Measurements from ENCODE around the gene UHRF1. TPM values are rescaled to one million over a fixed set of nuclear protein-coding genes. Genes with fewer than 3 reads are reported as not detected.

Gene UHRF1
- total RNA-seq, 1 donor, result 7.6 TPM

GRCh38 chr19:4906963-4907362 lies 2.3 kb upstream of the UHRF1 start:
- Histone ChIP-seq H4K20me1 (ENCODE audit: insufficient read depth, low read length) (no peaks in the 10 kb centered on the region), H3K4me3 (ENCODE audit: insufficient read depth, low read length) (no peak overlapping the region), H3K27me3 (ENCODE audit: insufficient read depth, low read length) (no peaks in the 10 kb centered on the region), H3K36me3 (ENCODE audit: insufficient read depth, low read length) (no peaks in the 10 kb centered on the region), H3K9me3 (ENCODE audit: low read depth, low read length) (no peaks in the 10 kb centered on the region), H3K27ac (ENCODE audit: low read depth, low read length) (no peak overlapping the region), H3K79me2 (ENCODE audit: insufficient read depth, low read length) (peaks cover 6% of the 10 kb centered on the region), H3K4me2 (ENCODE audit: insufficient read depth, low read length) (no peak overlapping the region), H2AFZ (ENCODE audit: low read length) (no peak overlapping the region), H3K4me1 (ENCODE audit: insufficient read depth, low read length) (peaks cover 16% of the 10 kb centered on the region)
- TF ChIP-seq CTCF (IDR thresholded peaks at IDR 0.05; ENCODE audit: extremely low read depth, low read depth, low read length), result no peak
- peak; percentile 14 for DNase-seq (ENCODE audit: insufficient read length, low spot score, missing footprints)

DNA sequence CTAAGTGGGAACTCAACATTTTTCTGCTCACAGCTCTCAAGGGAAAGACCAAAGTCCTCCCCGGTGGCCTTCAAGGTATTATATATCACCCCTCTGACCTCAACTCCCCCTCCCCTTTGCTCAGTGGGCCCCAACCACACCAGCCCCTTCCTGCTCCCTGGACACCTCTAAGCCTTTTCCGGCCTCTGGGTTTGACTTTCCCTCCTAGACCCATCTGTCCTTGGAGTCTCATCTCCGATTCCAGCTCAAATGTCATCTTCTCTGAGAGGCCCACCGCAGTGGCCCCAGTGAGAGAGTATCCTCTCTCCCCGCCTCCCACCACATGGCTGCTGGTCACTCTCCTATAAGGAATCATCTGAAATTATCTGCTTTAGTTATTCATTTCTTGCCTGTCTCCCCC lies 941 bp upstream of the UHRF1 start:
- Histone ChIP-seq H3K79me2 (ENCODE audit: insufficient read depth, low read length) (peaks cover 10% of the 10 kb centered on the region), H3K4me3 (ENCODE audit: insufficient read depth, low read length) (no peak overlapping the region), H3K27ac (ENCODE audit: low read depth, low read length) (no peak overlapping the region), H3K27me3 (ENCODE audit: insufficient read depth, low read length) (no peaks in the 10 kb centered on the region), H3K9me3 (ENCODE audit: low read depth, low read length) (no peaks in the 10 kb centered on the region), H3K36me3 (ENCODE audit: insufficient read depth, low read length) (peaks cover under 1% of the 10 kb centered on the region), H3K4me2 (ENCODE audit: insufficient read depth, low read length) (no peak overlapping the region), H3K4me1 (ENCODE audit: insufficient read depth, low read length) (peaks cover 26% of the 10 kb centered on the region), H4K20me1 (ENCODE audit: insufficient read depth, low read length) (no peaks in the 10 kb centered on the region), H2AFZ (ENCODE audit: low read length) (no peak overlapping the region)
- no peak for TF ChIP-seq CTCF (IDR thresholded peaks at IDR 0.05; ENCODE audit: extremely low read depth, low read depth, low read length)
- peak; percentile 31 for DNase-seq (ENCODE audit: insufficient read length, low spot score, missing footprints)

GRCh38 chr19:4908781-4909155 lies 533 bp upstream of the UHRF1 start:
- peaks cover 26% of the 10 kb centered on the region for H3K4me1 ChIP-seq (ENCODE audit: insufficient read depth, low read length)
- no peaks in the 10 kb centered on the region for H4K20me1 ChIP-seq (ENCODE audit: insufficient read depth, low read length)
- H3K79me2 ChIP-seq (ENCODE audit: insufficient read depth, low read length), result peaks cover 15% of the 10 kb centered on the region
- H2AFZ ChIP-seq (ENCODE audit: low read length), result no peak overlapping the region
- no peak overlapping the region for H3K27ac ChIP-seq (ENCODE audit: low read depth, low read length)
- DNase-seq (ENCODE audit: insufficient read length, low spot score, missing footprints), result peak; percentile 51
- no peaks in the 10 kb centered on the region for H3K9me3 ChIP-seq (ENCODE audit: low read depth, low read length)
- no peak overlapping the region for H3K4me3 ChIP-seq (ENCODE audit: insufficient read depth, low read length)
- no peak for TF ChIP-seq CTCF (IDR thresholded peaks at IDR 0.05; ENCODE audit: extremely low read depth, low read depth, low read length)
- H3K4me2 ChIP-seq (ENCODE audit: insufficient read depth, low read length), result peak overlapping the region; percentile 96
- peaks cover 4% of the 10 kb centered on the region for H3K36me3 ChIP-seq (ENCODE audit: insufficient read depth, low read length)
- no peaks in the 10 kb centered on the region for H3K27me3 ChIP-seq (ENCODE audit: insufficient read depth, low read length)

- peak overlapping the region; percentile 92 for H2AFZ ChIP-seq (ENCODE audit: low read length)
- H3K4me2 ChIP-seq (ENCODE audit: insufficient read depth, low read length), result peak overlapping the region; percentile 96
- TF ChIP-seq CTCF (IDR thresholded peaks at IDR 0.05; ENCODE audit: extremely low read depth, low read depth, low read length), result no peak
- peak overlapping the region; percentile 92 for H3K27ac ChIP-seq (ENCODE audit: low read depth, low read length)
- no peaks in the 10 kb centered on the region for H4K20me1 ChIP-seq (ENCODE audit: insufficient read depth, low read length)
- peaks cover 38% of the 10 kb centered on the region for H3K4me1 ChIP-seq (ENCODE audit: insufficient read depth, low read length)
- peak overlapping the region; percentile 81 for H3K4me3 ChIP-seq (ENCODE audit: insufficient read depth, low read length)
- H3K36me3 ChIP-seq (ENCODE audit: insufficient read depth, low read length), result peaks cover 7% of the 10 kb centered on the region
- H3K79me2 ChIP-seq (ENCODE audit: insufficient read depth, low read length), result peaks cover 27% of the 10 kb centered on the region
- DNase-seq (ENCODE audit: insufficient read length, low spot score, missing footprints), result peak; percentile 100
- no peaks in the 10 kb centered on the region for H3K27me3 ChIP-seq (ENCODE audit: insufficient read depth, low read length)
- no peaks in the 10 kb centered on the region for H3K9me3 ChIP-seq (ENCODE audit: low read depth, low read length)
These were observed 744 bp downstream of the UHRF1 start for GRCh38 chr19:4909897-4910593.

Data from osteoblast (primary cell).